ENCODE results near the gene HYAL3.
A peak's percentile ranks its signal among the peaks of the same experiment; 100 is the strongest.

HYAL3 gene

GRCh38 chr3:50340147-50340447, 40.9 kb upstream of the HYAL3 start:
- H3K36me3 ChIP-seq (ENCODE audit: low read depth) = peaks cover 14% of the 10 kb centered on the region
- no peaks in the 10 kb centered on the region for H3K27me3 ChIP-seq (ENCODE audit: insufficient read depth, poor library complexity, severe bottlenecking)
- H3K4me1 ChIP-seq (ENCODE audit: insufficient read depth, poor library complexity, severe bottlenecking) = peaks cover 15% of the 10 kb centered on the region
- no peak for ATAC-seq (ENCODE audit: low read depth)
- H3K9me3 ChIP-seq (ENCODE audit: severe bottlenecking) = no peaks in the 10 kb centered on the region
- peak overlapping the region; percentile 17 for H3K27ac ChIP-seq (ENCODE audit: poor library complexity, severe bottlenecking)
- TF ChIP-seq, protein P1, sequence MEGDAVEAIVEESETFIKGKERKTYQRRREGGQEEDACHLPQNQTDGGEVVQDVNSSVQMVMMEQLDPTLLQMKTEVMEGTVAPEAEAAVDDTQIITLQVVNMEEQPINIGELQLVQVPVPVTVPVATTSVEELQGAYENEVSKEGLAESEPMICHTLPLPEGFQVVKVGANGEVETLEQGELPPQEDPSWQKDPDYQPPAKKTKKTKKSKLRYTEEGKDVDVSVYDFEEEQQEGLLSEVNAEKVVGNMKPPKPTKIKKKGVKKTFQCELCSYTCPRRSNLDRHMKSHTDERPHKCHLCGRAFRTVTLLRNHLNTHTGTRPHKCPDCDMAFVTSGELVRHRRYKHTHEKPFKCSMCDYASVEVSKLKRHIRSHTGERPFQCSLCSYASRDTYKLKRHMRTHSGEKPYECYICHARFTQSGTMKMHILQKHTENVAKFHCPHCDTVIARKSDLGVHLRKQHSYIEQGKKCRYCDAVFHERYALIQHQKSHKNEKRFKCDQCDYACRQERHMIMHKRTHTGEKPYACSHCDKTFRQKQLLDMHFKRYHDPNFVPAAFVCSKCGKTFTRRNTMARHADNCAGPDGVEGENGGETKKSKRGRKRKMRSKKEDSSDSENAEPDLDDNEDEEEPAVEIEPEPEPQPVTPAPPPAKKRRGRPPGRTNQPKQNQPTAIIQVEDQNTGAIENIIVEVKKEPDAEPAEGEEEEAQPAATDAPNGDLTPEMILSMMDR (IDR thresholded peaks at IDR 0.05; ENCODE audit: poor library complexity, severe bottlenecking) = no peak
- no peak for DNase-seq (ENCODE audit: low spot score)
- peak overlapping the region; percentile 39 for H3K4me3 ChIP-seq (ENCODE audit: severe bottlenecking)

- H3K4me1 ChIP-seq (ENCODE audit: insufficient read depth, poor library complexity, severe bottlenecking) = peaks cover 19% of the 10 kb centered on the region
- DNase-seq (ENCODE audit: low spot score) (no peak), ATAC-seq (ENCODE audit: low read depth) (no peak)
- H3K27me3 ChIP-seq (ENCODE audit: insufficient read depth, poor library complexity, severe bottlenecking) = no peaks in the 10 kb centered on the region
- no peaks in the 10 kb centered on the region for H3K9me3 ChIP-seq (ENCODE audit: severe bottlenecking)
- H3K4me3 ChIP-seq (ENCODE audit: severe bottlenecking) = peak overlapping the region; percentile 39
- H3K36me3 ChIP-seq (ENCODE audit: low read depth) = peaks cover 19% of the 10 kb centered on the region
- H3K27ac ChIP-seq (ENCODE audit: poor library complexity, severe bottlenecking) = peak overlapping the region; percentile 17
- TF ChIP-seq, protein P1 (IDR thresholded peaks at IDR 0.05; ENCODE audit: poor library complexity, severe bottlenecking) = no peak
Measured at GRCh38 chr3:50339485-50340146, 40.4 kb upstream of the HYAL3 start.

DNA sequence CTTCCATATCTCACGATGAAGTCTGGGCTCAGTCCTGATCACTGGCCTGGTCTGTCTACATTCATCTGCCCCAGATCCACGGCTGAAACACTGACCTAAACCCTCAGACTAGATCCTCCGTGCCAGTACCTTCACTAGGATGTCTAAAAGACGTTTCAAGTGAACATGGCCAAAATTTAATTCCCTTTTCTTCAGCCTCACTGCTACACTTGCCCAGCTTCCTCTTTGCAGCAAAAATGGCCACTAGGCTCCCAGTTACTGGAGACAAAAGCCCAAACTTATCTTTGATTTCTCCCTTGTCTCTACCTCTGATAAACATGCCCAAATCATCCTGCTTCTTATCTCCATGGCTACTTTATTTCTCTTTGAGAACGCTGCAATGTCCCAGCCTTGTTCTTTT, 39.8 kb upstream of the HYAL3 start:
- peaks cover 21% of the 10 kb centered on the region for H3K4me1 ChIP-seq (ENCODE audit: insufficient read depth, poor library complexity, severe bottlenecking)
- DNase-seq (ENCODE audit: low spot score) = no peak

DNA sequence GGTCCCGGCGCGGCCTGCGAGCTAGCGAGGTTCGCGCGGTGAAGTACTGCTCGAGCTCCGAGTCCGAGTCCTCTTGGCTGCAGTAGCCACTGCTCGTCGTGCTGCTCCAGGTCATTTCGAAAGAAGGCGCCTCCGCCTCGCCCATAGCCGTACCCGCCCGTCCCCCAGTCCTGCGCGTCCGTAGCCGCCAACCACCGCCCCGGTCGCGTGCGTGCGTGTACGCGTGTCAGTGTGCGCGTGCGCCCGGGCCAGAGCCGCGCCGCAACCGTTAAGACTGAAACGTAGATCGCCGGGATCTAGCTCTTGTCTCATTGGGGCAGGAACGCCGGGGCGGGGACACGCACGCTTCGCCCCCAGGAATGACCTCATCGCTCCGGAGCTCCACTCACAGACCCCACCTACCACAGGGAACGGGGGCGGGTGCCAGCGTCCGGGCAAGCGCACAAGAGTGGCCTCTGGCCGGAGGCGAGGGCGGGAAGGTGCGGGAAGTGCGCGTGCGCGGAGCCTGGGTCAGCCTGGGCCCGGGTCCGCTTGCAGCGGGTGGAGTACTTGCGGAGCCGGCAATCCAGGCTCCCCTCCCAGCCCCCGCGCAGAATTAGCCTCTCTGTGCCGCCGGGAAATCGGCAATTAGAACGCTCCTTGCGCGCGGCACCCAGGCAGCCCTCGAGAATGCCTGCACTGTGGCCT, 38.1 kb upstream of the HYAL3 start:
- no peaks in the 10 kb centered on the region for H3K9me3 ChIP-seq (ENCODE audit: severe bottlenecking)
- ATAC-seq (ENCODE audit: low read depth) (peak; percentile 78), DNase-seq (ENCODE audit: low spot score) (peak; percentile 100)
- TF ChIP-seq, protein P1 (IDR thresholded peaks at IDR 0.05; ENCODE audit: poor library complexity, severe bottlenecking) = no peak
- H3K4me3 ChIP-seq (ENCODE audit: severe bottlenecking) = peak overlapping the region; percentile 61
- peaks cover 23% of the 10 kb centered on the region for H3K4me1 ChIP-seq (ENCODE audit: insufficient read depth, poor library complexity, severe bottlenecking)
- H3K27me3 ChIP-seq (ENCODE audit: insufficient read depth, poor library complexity, severe bottlenecking) = no peaks in the 10 kb centered on the region
- H3K36me3 ChIP-seq (ENCODE audit: low read depth) = peaks cover 33% of the 10 kb centered on the region
- H3K27ac ChIP-seq (ENCODE audit: poor library complexity, severe bottlenecking) = peak overlapping the region; percentile 83

More for the DNA sequence above, 39.8 kb upstream of the HYAL3 start:
- Histone ChIP-seq H3K27ac (ENCODE audit: poor library complexity, severe bottlenecking) (peak overlapping the region; percentile 83), H3K36me3 (ENCODE audit: low read depth) (peaks cover 25% of the 10 kb centered on the region), H3K4me3 (ENCODE audit: severe bottlenecking) (no peak overlapping the region), H3K27me3 (ENCODE audit: insufficient read depth, poor library complexity, severe bottlenecking) (no peaks in the 10 kb centered on the region), H3K9me3 (ENCODE audit: severe bottlenecking) (no peaks in the 10 kb centered on the region)
- no peak for ATAC-seq (ENCODE audit: low read depth)
- TF ChIP-seq, protein P1 (IDR thresholded peaks at IDR 0.05; ENCODE audit: poor library complexity, severe bottlenecking) = no peak
